NCI-H1694 (cell line): Measurements from ENCODE around the gene LIME1.

Experiments
- DNase-seq: peaks from one replicate; lab custom pipeline; 2025; lab: John Stamatoyannopoulos, UW

LIME1 gene

DNA sequence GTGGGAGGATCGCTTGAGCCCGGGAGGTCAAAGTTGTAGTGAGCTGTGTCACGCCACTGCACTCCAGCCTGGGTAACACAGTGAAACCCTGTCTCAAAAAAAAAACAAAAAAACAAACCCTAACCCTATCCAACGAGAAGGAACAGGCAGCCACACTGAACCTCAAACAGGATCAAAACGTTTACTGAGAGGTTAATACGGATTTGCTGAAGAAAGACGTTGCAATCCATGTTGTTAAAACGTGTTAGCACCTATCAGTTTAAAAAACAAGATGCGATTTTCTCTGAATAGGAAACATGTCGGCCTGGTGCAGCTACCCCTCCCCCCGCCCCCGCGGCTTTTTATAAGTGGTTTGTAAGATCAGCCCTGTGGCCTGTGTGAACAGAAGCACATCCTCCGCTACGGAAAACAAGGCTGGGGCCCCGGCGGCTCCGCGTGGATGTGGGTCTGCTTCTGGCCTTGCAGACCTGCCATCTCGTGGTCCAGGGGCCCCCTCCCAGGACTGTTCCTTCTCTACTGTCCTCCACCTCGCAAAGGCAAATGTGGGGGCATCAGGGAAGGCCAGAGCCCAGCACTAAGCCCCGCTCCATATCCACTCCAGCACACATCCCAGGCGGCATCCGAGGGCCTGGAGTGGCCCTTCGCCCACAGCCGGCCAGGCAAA is 14.5 kb downstream of the LIME1 start:
- DNase-seq: no peak

DNA sequence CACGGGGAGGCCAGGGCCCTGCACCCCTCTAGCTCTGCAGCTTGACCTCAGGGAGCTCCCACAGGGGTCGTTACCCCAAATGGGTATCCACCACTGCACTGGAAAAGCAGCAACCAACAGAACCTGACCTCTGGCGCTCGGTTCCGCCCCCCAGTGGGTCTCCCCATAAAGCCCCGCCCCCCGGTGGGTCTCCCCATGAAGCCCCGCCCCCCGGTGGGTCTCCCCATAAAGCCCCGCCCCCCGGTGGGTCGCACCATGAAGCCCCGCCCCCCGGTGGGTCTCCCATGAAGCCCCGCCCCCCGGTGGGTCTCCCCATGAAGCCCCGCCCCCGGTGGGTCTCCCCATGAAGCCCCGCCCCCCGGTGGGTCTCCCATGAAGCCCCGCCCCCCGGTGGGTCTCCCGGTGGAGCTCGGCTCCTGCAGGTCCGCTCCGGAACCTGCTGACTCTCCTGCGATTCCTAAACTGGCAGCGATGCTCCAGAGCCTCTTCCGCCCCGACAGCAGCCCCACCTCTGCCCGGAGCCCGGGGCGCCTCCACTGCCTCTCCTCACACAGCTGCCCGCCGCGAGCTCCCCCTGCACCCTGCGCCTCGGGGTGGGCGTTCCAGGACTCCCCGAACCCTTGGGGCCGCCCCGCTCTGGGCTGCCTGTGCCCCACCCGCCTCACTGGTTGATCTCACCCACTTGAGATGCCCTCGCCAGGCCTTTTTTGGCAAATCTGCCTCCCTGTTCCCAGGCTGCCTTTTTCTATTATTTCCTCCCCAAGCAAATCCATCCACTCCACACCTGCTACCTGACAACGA is 15.2 kb downstream of the LIME1 start:
- DNase-seq: no peak

- DNase-seq: no peak
These were observed 16.1 kb downstream of the LIME1 start for GRCh38 chr20:63752411-63753101.

- no peak for DNase-seq
These were observed 16.9 kb downstream of the LIME1 start for GRCh38 chr20:63753381-63753780.

DNA sequence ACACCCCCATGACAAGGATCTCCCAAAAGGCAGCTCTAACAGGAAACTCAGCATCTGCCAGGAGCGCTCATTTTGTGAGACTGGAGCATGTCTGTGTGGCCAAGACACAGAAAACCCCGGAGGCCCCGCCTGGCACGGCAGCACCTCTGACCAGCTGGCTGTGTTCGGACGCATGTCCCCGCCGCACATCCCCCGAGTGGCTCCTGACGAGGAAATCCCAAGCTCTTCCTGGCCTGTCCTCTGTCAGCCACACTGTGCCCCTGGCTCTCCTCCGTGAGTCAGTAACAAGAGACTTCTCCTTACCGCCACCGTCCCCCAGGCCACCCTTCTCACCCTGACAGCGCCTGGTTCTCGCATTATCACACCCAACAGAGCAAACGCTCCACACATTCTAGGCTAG is 17.5 kb downstream of the LIME1 start:
- no peak for DNase-seq

DNA sequence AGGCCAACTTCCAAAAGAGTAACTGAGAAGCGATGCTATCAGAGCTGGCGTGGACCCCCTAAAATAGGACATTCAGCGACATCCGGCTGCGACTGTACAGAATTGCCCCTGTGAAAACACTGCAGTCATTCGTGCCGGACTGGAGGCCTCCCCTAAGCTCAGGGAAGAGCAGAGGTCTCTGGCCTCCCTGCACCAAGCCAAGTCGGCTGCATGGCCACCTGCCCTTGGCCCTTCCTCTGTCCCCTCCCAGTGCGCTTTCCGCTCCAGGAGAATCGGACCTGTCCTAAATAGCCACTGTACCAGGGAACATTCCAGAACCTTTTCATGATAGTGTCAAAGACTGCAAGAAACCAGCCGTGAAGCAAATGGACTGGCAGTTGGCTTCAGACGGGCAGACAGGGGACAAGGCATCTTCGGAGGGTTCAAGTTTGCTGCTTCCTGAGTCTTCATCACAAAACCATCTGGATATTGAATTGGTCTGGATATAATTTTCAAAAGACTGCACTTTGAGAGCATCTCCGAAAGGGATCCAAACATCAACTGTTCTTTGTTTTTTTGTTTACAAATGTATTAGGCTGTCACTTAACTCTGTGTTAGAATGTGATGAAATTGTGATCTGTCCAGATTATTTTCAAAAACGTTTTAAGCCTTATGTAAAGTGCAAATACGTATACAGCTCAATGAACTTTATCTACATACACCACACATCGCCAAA is 19.6 kb downstream of the LIME1 start:
- DNase-seq: no peak

- no peak for DNase-seq
These were observed 20.2 kb downstream of the LIME1 start for GRCh38 chr20:63756648-63756991.

DNA sequence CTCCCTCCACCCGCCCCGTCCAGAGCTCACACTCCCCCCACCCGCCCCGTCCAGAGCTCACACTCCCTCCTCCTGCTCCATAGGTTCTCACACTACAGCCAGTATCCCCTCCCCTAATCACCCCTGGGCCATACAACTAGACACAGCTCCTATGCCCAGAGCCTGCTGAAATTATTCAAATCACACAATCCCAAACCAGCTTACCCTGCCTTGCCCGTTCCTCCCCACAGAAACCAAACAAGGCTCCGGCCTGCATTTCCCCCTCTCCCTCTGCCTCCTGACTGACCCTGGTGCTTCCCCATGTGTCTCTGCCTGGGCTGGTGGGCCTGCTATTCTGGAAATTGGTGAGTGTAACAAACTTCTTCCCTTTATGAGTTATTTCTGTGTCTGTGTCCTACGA is 21.7 kb downstream of the LIME1 start:
- no peak for DNase-seq

DNA sequence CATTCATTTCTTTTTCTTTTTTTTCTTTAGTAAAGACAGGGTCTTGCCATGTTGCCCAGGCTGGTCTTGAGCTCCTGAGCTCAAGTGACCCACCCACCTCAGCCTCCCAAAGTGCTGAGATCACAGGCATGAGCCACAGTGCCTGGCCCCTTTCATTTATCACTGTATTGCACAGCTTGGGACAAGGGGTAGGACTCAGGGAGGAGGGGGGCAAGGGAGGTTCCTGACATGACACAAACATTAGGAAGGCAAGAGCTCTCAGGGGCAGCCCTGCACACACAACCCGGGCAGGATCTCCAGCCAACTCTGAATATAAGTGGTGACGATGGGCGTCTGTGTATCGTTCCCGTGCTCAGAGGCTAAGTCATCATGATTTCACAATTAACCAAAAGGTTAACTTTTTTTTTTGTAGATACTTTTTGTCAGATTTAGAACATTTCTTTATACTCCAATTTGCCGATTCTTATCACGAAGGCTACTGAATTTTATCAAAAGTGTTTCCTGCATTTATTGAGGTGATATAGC is 23.0 kb downstream of the LIME1 start:
- no peak for DNase-seq

GRCh38 chr20:63765082-63765873 is 28.8 kb downstream of the LIME1 start:
- no peak for DNase-seq

- DNase-seq: no peak
These were observed 29.4 kb downstream of the LIME1 start for GRCh38 chr20:63765902-63766301.

DNA sequence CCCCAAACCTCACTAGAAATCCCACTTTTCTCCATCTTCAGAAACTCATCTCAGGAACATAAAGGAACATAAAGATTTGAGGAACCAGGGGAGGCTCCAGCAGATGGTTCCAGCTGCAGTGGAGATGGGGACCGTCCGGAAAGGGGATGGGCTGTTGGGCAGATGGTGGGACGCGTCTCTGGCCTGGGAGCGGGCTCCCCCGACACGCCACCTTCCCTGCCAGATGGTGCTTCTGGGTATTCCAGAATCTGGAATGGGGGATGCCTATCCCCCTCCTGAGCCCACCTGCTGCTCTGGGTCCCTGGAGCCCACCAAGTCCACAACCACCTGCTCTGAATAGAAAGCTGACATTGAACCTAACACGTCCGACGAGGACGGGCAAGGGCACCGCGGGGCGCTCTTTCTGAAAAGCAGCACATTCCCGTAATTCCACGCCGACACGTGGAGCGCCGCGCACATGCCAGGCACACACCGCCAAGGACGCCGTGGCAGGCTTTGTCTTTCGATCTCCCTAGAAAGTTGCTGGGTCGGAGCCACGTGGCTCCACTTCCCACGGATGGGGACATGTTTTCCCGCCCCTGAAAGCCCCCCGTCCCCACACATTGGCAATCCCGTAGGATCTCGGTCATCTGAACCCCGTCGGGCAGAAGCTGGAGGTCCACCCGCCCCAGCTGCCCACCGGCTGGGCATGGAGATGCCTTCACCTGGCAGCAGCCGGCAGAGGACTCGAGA is 30.4 kb downstream of the LIME1 start:
- no peak for DNase-seq

- no peak for DNase-seq
These were observed 31.0 kb downstream of the LIME1 start for GRCh38 chr20:63767456-63767855.

- DNase-seq: no peak
These were observed 31.4 kb downstream of the LIME1 start for GRCh38 chr20:63767886-63768285.

- DNase-seq: no peak
These were observed 32.4 kb downstream of the LIME1 start for GRCh38 chr20:63768591-63769515.

- no peak for DNase-seq
These were observed 33.5 kb downstream of the LIME1 start for GRCh38 chr20:63769891-63770474.

DNA sequence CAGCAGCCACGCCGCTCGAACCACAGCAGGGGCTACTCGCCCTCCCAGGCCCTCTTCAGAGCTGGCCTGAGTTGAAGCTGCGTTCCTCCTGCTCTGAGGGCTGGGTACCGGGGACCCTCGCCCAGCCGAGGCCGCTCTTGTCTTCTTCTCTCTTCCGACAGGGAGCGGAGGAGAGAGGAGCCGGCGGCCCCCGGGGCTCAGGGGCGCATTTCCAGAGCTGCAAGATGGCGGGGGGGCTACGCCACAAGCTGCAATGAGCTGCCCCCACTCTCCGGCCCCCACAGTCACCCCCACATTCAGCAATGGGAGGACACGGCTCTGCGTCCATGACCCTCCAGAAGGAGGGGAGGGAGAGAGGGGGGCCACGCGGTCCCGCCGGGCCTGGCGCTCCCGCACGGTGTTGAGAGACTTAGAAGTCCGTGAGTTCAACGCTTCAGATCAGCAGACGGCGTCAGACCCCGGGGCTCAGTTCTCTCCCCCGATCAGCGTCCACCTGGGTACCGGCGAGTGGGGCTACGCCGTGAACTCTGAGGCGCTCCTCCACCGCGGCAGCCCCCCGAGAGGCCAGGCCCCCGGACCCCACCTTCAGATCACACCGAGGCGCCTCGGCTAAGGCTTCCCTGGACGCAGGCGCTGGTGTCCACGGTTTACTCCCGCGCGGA is 34.7 kb downstream of the LIME1 start:
- DNase-seq: no peak

DNA sequence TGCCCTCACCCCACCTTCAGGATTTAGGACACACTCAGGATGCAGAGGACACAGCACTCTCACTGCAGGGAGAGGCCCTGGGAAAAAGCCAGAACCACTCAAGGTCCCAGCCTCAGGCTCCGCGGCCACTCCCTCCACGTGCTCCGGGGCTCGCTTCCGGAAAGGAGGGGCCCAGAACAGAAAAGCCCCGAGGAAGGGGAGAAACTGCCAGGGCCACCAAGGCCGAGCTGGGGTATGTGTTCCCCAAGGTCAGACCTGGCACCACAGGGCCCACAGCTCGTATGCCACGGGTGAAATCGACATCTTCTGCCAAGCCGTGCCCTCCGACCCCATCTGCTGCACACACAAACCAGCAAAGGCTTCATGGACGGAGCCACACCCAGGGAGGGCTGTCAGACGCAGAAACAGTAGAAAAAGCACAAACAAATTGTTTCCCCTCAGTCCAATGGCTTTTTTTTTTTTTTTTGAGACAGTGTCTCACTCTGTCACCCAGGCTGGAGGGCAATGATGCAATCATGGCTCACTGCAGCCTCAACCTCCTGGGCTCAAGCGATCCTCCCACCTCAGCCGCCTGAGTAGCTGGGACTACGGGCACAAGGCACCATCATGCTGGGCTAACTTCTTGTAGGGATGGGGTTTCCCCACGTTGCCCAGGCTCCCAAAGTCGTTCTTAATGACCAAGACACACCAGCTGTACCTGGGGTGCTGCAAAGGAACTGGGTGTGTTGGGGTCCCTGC is 36.5 kb downstream of the LIME1 start:
- no peak for DNase-seq
